Gastrocnemius medialis (tissue), 4 donors: ENCODE results near the gene DLD.

Experiments
- POLR2A ChIP-seq, 2 donors: fragments of 450-650 bp; IDR thresholded peaks; one replicate each; pipeline ENCODE4 v1.6.1; 2017; ENCODE audit warnings: antibody characterized with exemption in 2 of 2, mild to moderate bottlenecking in 2 of 2, moderate library complexity in 2 of 2
- TF ChIP-seq, protein P1 (sequence below), 5 experiments: fragments of 450-650 bp in 3 of 5; fragments of 200-600 bp in 2 of 5; sonication (generic) in 2 of 5; IDR thresholded peaks in 4 of 5; conservative IDR thresholded peaks in 1 of 5; 1 replicate in 4 of 5; 2 replicates in 1 of 5; pipeline ENCODE4 v1.5.1; 2016 to 2019; ENCODE audit warnings: antibody characterized with exemption in 5 of 5, mild to moderate bottlenecking in 3 of 5, moderate library complexity in 3 of 5

DNA sequence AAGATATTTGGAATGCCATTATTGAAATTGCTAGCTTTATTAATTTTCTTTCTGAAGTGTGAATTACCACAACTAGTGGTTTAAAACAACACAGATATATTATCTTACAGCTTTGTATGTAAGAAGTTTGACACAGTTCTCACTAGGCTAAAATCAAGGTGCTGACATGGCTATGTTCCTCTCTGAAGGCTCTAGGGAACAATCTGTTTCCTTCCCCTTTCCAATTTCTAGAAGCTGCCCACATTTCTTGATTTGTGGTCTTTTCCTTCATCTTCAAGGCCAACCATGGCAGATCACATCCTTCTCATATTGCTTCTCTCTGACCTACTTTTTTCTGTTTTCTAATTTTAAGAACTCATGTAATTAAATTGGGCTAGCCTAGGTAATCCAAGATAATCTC lies 44.7 kb upstream of the DLD start:
- TF ChIP-seq, protein P1, sequence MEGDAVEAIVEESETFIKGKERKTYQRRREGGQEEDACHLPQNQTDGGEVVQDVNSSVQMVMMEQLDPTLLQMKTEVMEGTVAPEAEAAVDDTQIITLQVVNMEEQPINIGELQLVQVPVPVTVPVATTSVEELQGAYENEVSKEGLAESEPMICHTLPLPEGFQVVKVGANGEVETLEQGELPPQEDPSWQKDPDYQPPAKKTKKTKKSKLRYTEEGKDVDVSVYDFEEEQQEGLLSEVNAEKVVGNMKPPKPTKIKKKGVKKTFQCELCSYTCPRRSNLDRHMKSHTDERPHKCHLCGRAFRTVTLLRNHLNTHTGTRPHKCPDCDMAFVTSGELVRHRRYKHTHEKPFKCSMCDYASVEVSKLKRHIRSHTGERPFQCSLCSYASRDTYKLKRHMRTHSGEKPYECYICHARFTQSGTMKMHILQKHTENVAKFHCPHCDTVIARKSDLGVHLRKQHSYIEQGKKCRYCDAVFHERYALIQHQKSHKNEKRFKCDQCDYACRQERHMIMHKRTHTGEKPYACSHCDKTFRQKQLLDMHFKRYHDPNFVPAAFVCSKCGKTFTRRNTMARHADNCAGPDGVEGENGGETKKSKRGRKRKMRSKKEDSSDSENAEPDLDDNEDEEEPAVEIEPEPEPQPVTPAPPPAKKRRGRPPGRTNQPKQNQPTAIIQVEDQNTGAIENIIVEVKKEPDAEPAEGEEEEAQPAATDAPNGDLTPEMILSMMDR (IDR thresholded peaks at IDR 0.05 in 4 of 5, conservative IDR thresholded peaks at IDR 0.05 in 1 of 5) = no peak
- TF ChIP-seq POLR2A (IDR thresholded peaks at IDR 0.05) = no peak
